A549 (cell line): ENCODE data around the gene CDH4. TPM values are rescaled to one million over a fixed set of nuclear protein-coding genes. Genes with fewer than 3 reads are reported as not detected.
"Not testable (repeated sequence)": the region's sequence is repeated elsewhere in the genome, so short reads cannot be mapped to it uniquely, and the experiment has no call there.

Experiments
- ATAC-seq, 2 experiments: fragments of 200-7000 bp in 1 of 2; fragments of >200 bp in 1 of 2; cut with Nextera tagmentation in 1 of 2; cut with Tn5 transposase in 1 of 2; 3 replicates each; pipeline versions ENCODE4 v1.8.0 to v1.9.1; 2018 to 2020; ENCODE audit warnings: mild to moderate bottlenecking in 1 of 2, moderate library complexity in 1 of 2
- CTCF ChIA-PET: fragments of 300-600 bp; sonication (Branson Sonifier 250); formaldehyde crosslinking; extraction: SDS; loops from one replicate; lab custom pipeline; 2021; ENCODE audit warnings: antibody characterized with exemption, inconsistent platforms; lab: Yijun Ruan, JAX
- POLR2A ChIA-PET: fragments of 350-600 bp; formaldehyde crosslinking; extraction: SDS; loops from one replicate; lab custom pipeline; 2021; ENCODE audit warnings: antibody characterized with exemption, inconsistent platforms; lab: Yijun Ruan, JAX
- DNase-seq, 2 experiments: peaks; one replicate each; pipeline versions ENCODE4 v3.0.0 to v3.0.0-alpha.2; 2011 to 2016; ENCODE audit warnings: low read depth in 1 of 2, low spot score in 1 of 2
- FAIRE-seq: peaks from 2 replicates; lab custom pipeline; 2011; peaks lifted over from hg19 to GRCh38; lab: Jason Lieb, UNC
- H3K27ac ChIP-seq, 2 experiments: fragments of >200 bp; sonication (Bioruptor Twin); formaldehyde crosslinking; 3 replicates each; pipeline ENCODE4 v1.5.1; 2016 to 2017
- H3K4me1 ChIP-seq: fragments of >200 bp; sonication (Bioruptor Twin); formaldehyde crosslinking; 3 replicates; pipeline ENCODE4 v1.6.1; 2016
- H3K4me2 ChIP-seq: fragments of >200 bp; sonication (Bioruptor Twin); formaldehyde crosslinking; 3 replicates; pipeline ENCODE4 v1.6.1; 2016
- H3K4me3 ChIP-seq: fragments of >200 bp; sonication (Bioruptor Twin); formaldehyde crosslinking; 3 replicates; pipeline ENCODE4 v1.5.1; 2016
- H3K9me3 ChIP-seq: fragments of >200 bp; sonication (Bioruptor Twin); formaldehyde crosslinking; 3 replicates; pipeline ENCODE4 v1.6.1; 2016
- CBX2 ChIP-seq: fragments of 200-600 bp; sonication (generic); IDR thresholded peaks from 2 replicates; pipeline ENCODE4 v1.6.1; 2016; ENCODE audit warnings: low read depth, mild to moderate bottlenecking, borderline replicate concordance
- CHD2 ChIP-seq: fragments of 150-350 bp; IDR thresholded peaks from 2 replicates; pipeline ENCODE4 v1.6.1; 2014; ENCODE audit warnings: low read length; ENCODE audit not compliant: partially characterized antibody
- EHF ChIP-seq: fragments of 250-450 bp; sonication (Bioruptor Pico); IDR thresholded peaks from 2 replicates; pipeline ENCODE4 v1.5.0; 2020; ENCODE audit warnings: mild to moderate bottlenecking
- FOSL2 ChIP-seq, 2 experiments: fragments of 450-650 bp in 1 of 2; fragments of >200 bp in 1 of 2; sonication (Bioruptor Twin) in 1 of 2; formaldehyde crosslinking; IDR thresholded peaks; 2 replicates each; pipeline versions ENCODE4 v1.5.0 to v1.6.1; 2016 to 2020; ENCODE audit warnings: mild to moderate bottlenecking in 1 of 2, moderate library complexity in 1 of 2
- HES2 ChIP-seq: fragments of >200 bp; sonication (Bioruptor Twin); formaldehyde crosslinking; IDR thresholded peaks from 2 replicates; pipeline ENCODE4 v1.6.1; 2016
- MYC ChIP-seq: IDR thresholded peaks from 2 replicates; pipeline ENCODE4 v1.6.1; 2012; ENCODE audit warnings: mild to moderate bottlenecking, inconsistent platforms, low read length, improper control_type of control experiment, borderline replicate concordance
- NPAS2 ChIP-seq: fragments of 250-450 bp; sonication (Bioruptor Pico); IDR thresholded peaks from 2 replicates; pipeline ENCODE4 v1.8.0; 2022; ENCODE audit warnings: mild to moderate bottlenecking, moderate library complexity, borderline replicate concordance
- NR3C1 ChIP-seq: fragments of >200 bp; sonication (Bioruptor Twin); formaldehyde crosslinking; IDR thresholded peaks from 3 replicates; pipeline ENCODE4 v1.6.1; 2017
- RAD21 ChIP-seq, 2 experiments: fragments of >200 bp in 1 of 2; sonication (Bioruptor Twin) in 1 of 2; formaldehyde crosslinking in 1 of 2; IDR thresholded peaks in 1 of 2; conservative IDR thresholded peaks in 1 of 2; 2 replicates in 1 of 2; 3 replicates in 1 of 2; pipeline ENCODE4 v1.6.1; 2012 to 2018; ENCODE audit warnings: inconsistent platforms in 1 of 2
- RFX5 ChIP-seq: fragments of 450-650 bp; IDR thresholded peaks from 2 replicates; pipeline ENCODE4 v1.7.1; 2014; ENCODE audit warnings: antibody characterized with exemption, mild to moderate bottlenecking, moderate library complexity
- RNF2 ChIP-seq: fragments of 200-600 bp; sonication (generic); IDR thresholded peaks from 2 replicates; pipeline ENCODE4 v1.6.1; 2016; ENCODE audit warnings: low read depth, mild to moderate bottlenecking, antibody characterized with exemption, moderate library complexity, borderline replicate concordance
- SMC3 ChIP-seq: fragments of >200 bp; sonication (Bioruptor Twin); formaldehyde crosslinking; IDR thresholded peaks from 3 replicates; pipeline ENCODE4 v1.6.1; 2018; ENCODE audit warnings: inconsistent platforms
- SREBF2 ChIP-seq: fragments of 450-650 bp; IDR thresholded peaks from 2 replicates; pipeline ENCODE4 v1.6.1; 2014; ENCODE audit warnings: mild to moderate bottlenecking, moderate library complexity
- ZNF302 ChIP-seq: fragments of 250-450 bp; sonication (Bioruptor Pico); IDR thresholded peaks from 2 replicates; pipeline ENCODE4 v1.9.0; 2021; ENCODE audit warnings: inconsistent platforms, mild to moderate bottlenecking, moderate library complexity
- WGBS: methylation state at CpG from one replicate; pipeline ENCODE4 v1.1.6; 2017; ENCODE audit errors: missing lambda C conversion rate; 5-methylcytosine and 5-hydroxymethylcytosine counted together
- polyA plus RNA-seq, 4 experiments: library from polyadenylated mRNA; depleted of rRNA in 3 of 4; stranded (reverse); fragments of >200 nt; fragmentation: RNase III in 1 of 4; extraction: RNeasy Plus Mini Kit Qiagen cat#74134 plus additional on column Dnase treatment in 1 of 4; gene quantifications; 2 replicates in 3 of 4; 3 replicates in 1 of 4; pipeline ENCODE4 v1.2.3, GENCODE V29; 2011 to 2017
- TF ChIP-seq, protein P1 (sequence below): fragments of >200 bp; sonication (Bioruptor Twin); formaldehyde crosslinking; IDR thresholded peaks from 3 replicates; pipeline ENCODE4 v1.5.1; 2016
- TF ChIP-seq, protein P2 (sequence below): IDR thresholded peaks from 2 replicates; pipeline ENCODE4 v1.6.1; 2012; ENCODE audit warnings: low read depth, borderline replicate concordance
- TF ChIP-seq, protein P3 (sequence below): fragments of >200 bp; sonication (Bioruptor Twin); formaldehyde crosslinking; IDR thresholded peaks from 3 replicates; pipeline ENCODE4 v1.6.1; 2016
- TF ChIP-seq, protein P4 (sequence below): fragments of 250-450 bp; sonication (Bioruptor Pico); IDR thresholded peaks from 2 replicates; pipeline ENCODE4 v1.5.0; 2021; ENCODE audit warnings: mild to moderate bottlenecking, moderate library complexity, borderline replicate concordance

The CDH4 gene
- polyA plus RNA-seq, 2 of the 4 experiments (the other 2 are of a cell fraction), result 3.4 to 10.3 TPM

DNA sequence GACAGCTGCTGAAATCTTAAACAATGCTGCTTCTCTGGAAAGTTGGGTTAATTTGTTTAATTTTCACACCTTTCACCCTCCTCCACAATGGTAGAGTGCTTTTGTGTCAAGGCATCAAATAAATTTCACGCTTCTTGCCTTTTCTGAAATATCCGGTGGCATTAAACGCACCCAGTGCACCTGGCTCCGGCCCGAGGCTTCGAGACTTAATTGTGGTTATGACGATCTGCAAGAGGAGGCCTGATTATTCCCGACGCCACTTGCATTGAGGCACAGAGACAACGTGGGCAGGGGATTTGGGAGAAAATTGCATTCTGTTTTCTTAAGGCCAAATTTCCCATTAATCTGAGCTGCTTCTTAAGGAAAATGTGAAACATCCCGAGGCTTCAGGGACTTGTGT, 152.2 kb downstream of the CDH4 start:
- no peak for ATAC-seq
- Histone ChIP-seq H3K4me2 (no peak overlapping the region), H3K27ac (no peak overlapping the region), H3K4me1 (no peaks in the 10 kb centered on the region), H3K9me3 (no peaks in the 10 kb centered on the region)
- CTCF ChIA-PET, result no interaction called here
- TF ChIP-seq EHF (CRISPR knock-in tag), result no peak
- TF ChIP-seq, all 56 proteins: peak for 0
- no peak overlapping the region for H3K4me3 ChIP-seq
- FAIRE-seq (no peak), DNase-seq (no peak)
- POLR2A ChIA-PET, result interaction anchor here (0.7 kb wide), 1 partner anchor 893 kb away, joined by 6 read pairs; no protein-coding TSS in a partner anchor
- whole genome bisulfite sequencing, result 84% methylated on average over 11 of the region's 11 CpGs

- Histone ChIP-seq H3K4me1 (no peaks in the 10 kb centered on the region), H3K27ac (no peak overlapping the region), H3K4me2 (no peak overlapping the region), H3K4me3 (no peak overlapping the region), H3K9me3 (no peaks in the 10 kb centered on the region)
- CTCF ChIA-PET, result no interaction called here
- DNase-seq (no peak), ATAC-seq (no peak), FAIRE-seq (no peak)
- 87% methylated on average over 14 of the region's 14 CpGs for WGBS
- TF ChIP-seq CBX2, result no peak
- TF ChIP-seq, protein P1, sequence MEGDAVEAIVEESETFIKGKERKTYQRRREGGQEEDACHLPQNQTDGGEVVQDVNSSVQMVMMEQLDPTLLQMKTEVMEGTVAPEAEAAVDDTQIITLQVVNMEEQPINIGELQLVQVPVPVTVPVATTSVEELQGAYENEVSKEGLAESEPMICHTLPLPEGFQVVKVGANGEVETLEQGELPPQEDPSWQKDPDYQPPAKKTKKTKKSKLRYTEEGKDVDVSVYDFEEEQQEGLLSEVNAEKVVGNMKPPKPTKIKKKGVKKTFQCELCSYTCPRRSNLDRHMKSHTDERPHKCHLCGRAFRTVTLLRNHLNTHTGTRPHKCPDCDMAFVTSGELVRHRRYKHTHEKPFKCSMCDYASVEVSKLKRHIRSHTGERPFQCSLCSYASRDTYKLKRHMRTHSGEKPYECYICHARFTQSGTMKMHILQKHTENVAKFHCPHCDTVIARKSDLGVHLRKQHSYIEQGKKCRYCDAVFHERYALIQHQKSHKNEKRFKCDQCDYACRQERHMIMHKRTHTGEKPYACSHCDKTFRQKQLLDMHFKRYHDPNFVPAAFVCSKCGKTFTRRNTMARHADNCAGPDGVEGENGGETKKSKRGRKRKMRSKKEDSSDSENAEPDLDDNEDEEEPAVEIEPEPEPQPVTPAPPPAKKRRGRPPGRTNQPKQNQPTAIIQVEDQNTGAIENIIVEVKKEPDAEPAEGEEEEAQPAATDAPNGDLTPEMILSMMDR, result no peak
- TF ChIP-seq, protein P2, sequence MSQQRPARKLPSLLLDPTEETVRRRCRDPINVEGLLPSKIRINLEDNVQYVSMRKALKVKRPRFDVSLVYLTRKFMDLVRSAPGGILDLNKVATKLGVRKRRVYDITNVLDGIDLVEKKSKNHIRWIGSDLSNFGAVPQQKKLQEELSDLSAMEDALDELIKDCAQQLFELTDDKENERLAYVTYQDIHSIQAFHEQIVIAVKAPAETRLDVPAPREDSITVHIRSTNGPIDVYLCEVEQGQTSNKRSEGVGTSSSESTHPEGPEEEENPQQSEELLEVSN, result no peak
- POLR2A ChIA-PET, result interaction anchor here (0.7 kb wide), 1 partner anchor 894 kb away, joined by 6 read pairs; no protein-coding TSS in a partner anchor
Measured at GRCh38 chr20:61405007-61405406, 152.9 kb downstream of the CDH4 start.

DNA sequence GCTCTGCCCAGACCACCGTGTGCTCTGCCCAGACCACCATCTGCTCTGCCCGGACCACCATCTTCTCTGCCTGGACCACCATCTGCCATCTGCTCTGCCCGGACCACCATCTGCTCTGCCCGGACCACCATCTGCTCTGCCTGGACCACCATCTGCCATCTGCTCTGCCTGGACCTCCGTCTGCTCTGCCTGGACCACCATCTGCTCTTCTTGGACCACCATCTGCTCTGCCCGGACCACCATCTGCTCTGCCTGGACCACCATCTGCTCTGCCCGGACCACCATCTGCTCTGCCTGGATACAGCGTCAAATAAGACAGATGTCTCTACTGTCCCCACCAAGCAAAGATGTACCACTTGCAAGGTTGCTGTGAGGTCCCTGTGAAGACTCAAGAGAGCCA, 154.7 kb downstream of the CDH4 start:
- POLR2A ChIA-PET, ATAC-seq, H3K4me3 ChIP-seq, FAIRE-seq, CTCF ChIA-PET, H3K27ac ChIP-seq, H3K4me1 ChIP-seq, H3K9me3 ChIP-seq, DNase-seq, H3K4me2 ChIP-seq: not testable (repeated sequence)
- WGBS, result 80% methylated on average over 8 of the region's 8 CpGs

DNA sequence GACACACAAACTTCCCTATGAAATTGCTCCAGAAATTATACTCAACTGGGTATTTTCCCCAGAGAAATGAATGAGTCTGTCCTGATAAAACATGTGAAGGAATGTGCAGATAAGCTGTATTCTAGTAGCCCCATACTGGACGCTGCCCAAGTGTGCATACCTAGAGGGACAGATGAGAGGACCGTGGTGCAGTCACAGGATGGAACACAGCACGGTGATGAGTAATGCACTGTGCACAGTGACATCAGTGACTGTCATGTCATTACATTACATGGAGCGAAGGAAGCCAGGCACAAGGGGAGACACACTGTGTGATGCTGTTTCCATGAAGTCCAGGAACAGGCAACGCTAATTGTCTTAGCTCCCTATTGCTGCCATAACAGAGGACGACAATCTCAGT, 155.5 kb downstream of the CDH4 start:
- WGBS, result 73% methylated on average over 6 of the region's 6 CpGs
- CTCF ChIA-PET, result no interaction called here
- FAIRE-seq, result no peak

More for the DNA sequence above, 155.5 kb downstream of the CDH4 start:
- POLR2A ChIA-PET, result no interaction called here
- no peaks in the 10 kb centered on the region for H3K4me1 ChIP-seq
- H3K9me3 ChIP-seq, result no peaks in the 10 kb centered on the region
- H3K4me3 ChIP-seq, result no peak overlapping the region
- TF ChIP-seq FOSL2 (IDR thresholded peaks at IDR 0.05) (no peak), FOSL2 (CRISPR knock-in tag; IDR thresholded peaks at IDR 0.05) (no peak), ZNF302 (no peak), NPAS2 (CRISPR knock-in tag) (no peak), RNF2 (no peak), SREBF2 (no peak), SMC3 (no peak), RAD21 (conservative IDR thresholded peaks at IDR 0.05 in 1 of 2, IDR thresholded peaks at IDR 0.05 in 1 of 2) (no peak), HES2 (no peak), MYC (no peak), CHD2 (no peak), RFX5 (no peak), NR3C1 (no peak)
- TF ChIP-seq, protein P3, sequence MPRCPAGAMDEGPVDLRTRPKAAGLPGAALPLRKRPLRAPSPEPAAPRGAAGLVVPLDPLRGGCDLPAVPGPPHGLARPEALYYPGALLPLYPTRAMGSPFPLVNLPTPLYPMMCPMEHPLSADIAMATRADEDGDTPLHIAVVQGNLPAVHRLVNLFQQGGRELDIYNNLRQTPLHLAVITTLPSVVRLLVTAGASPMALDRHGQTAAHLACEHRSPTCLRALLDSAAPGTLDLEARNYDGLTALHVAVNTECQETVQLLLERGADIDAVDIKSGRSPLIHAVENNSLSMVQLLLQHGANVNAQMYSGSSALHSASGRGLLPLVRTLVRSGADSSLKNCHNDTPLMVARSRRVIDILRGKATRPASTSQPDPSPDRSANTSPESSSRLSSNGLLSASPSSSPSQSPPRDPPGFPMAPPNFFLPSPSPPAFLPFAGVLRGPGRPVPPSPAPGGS, result no peak
- TF ChIP-seq, protein P4, sequence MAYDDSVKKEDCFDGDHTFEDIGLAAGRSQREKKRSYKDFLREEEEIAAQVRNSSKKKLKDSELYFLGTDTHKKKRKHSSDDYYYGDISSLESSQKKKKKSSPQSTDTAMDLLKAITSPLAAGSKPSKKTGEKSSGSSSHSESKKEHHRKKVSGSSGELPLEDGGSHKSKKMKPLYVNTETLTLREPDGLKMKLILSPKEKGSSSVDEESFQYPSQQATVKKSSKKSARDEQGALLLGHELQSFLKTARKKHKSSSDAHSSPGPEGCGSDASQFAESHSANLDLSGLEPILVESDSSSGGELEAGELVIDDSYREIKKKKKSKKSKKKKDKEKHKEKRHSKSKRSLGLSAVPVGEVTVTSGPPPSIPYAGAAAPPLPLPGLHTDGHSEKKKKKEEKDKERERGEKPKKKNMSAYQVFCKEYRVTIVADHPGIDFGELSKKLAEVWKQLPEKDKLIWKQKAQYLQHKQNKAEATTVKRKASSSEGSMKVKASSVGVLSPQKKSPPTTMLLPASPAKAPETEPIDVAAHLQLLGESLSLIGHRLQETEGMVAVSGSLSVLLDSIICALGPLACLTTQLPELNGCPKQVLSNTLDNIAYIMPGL (CRISPR knock-in tag), result no peak
- no peak for ATAC-seq
- no peak overlapping the region for H3K4me2 ChIP-seq
- DNase-seq, result no peak
- H3K27ac ChIP-seq, result no peak overlapping the region
